HEK293 (cell line): Measurements from ENCODE around the gene CCDC43.

ENCODE experiments used
- CTCF ChIA-PET: fragments of 350-600 bp; formaldehyde crosslinking; extraction: SDS; loops from one replicate; lab custom pipeline; 2021; ENCODE audit warnings: antibody characterized with exemption; lab: Yijun Ruan, JAX
- POLR2A ChIA-PET: fragments of 300-600 bp; formaldehyde crosslinking; extraction: SDS; loops from one replicate; lab custom pipeline; 2020; ENCODE audit warnings: antibody characterized with exemption, inconsistent platforms; lab: Yijun Ruan, JAX
- H3K27ac ChIP-seq: fragments of 200-500 bp; sonication (Bioruptor generic); 2 replicates; pipeline ENCODE4 v1.5.1; 2014; ENCODE audit warnings: low read depth, low read length, control low read depth, inconsistent platforms; ENCODE audit errors: extremely low read depth
- H3K36me3 ChIP-seq, 2 experiments: fragments of 200-500 bp in 1 of 2; sonication (Bioruptor generic) in 1 of 2; 1 replicate in 1 of 2; 2 replicates in 1 of 2; pipeline ENCODE4 v1.5.1; 2014 to 2017; ENCODE audit warnings: inconsistent platforms in 2 of 2, low read length in 2 of 2; ENCODE audit not compliant: control insufficient read depth in 2 of 2, insufficient read depth in 1 of 2
- H3K4me1 ChIP-seq: fragments of 200-500 bp; sonication (Bioruptor generic); 2 replicates; pipeline ENCODE4 v1.5.1; 2014; ENCODE audit warnings: mild to moderate bottlenecking, low read length, inconsistent platforms; ENCODE audit not compliant: control insufficient read depth, insufficient read depth
- H3K4me3 ChIP-seq: 2 replicates; pipeline ENCODE4 v1.5.1; 2011; ENCODE audit warnings: low read depth, mild to moderate bottlenecking, control low read depth, low read length, moderate library complexity
- H3K9me3 ChIP-seq: fragments of 200-500 bp; sonication (Bioruptor generic); 2 replicates; pipeline ENCODE4 v1.5.1; 2014; ENCODE audit warnings: low read depth, low read length, inconsistent platforms; ENCODE audit not compliant: control insufficient read depth, insufficient read depth
- BCL11B ChIP-seq: fragments of 450-650 bp; formaldehyde crosslinking; IDR thresholded peaks from 2 replicates; pipeline ENCODE4 v1.5.1; 2016; ENCODE audit warnings: low read depth, missing biosample characterization, missing genetic modification characterization
- CTCF ChIP-seq: fragments of 450-650 bp; formaldehyde crosslinking; IDR thresholded peaks from 2 replicates; pipeline ENCODE4 v1.5.1; 2016; ENCODE audit warnings: missing biosample characterization, missing genetic modification characterization
- EGR2 ChIP-seq: fragments of 450-650 bp; formaldehyde crosslinking; IDR thresholded peaks from 2 replicates; pipeline ENCODE4 v1.5.1; 2016; ENCODE audit warnings: low read depth, missing biosample characterization, missing genetic modification characterization
- IKZF3 ChIP-seq: fragments of 450-650 bp; IDR thresholded peaks from 2 replicates; pipeline ENCODE4 v1.5.0; 2018; ENCODE audit warnings: missing biosample characterization, mild to moderate bottlenecking, missing genetic modification characterization, moderate library complexity
- KLF8 ChIP-seq: fragments of 450-650 bp; formaldehyde crosslinking; IDR thresholded peaks from 2 replicates; pipeline ENCODE4 v1.5.1; 2016; ENCODE audit warnings: missing biosample characterization, missing genetic modification characterization
- SCRT1 ChIP-seq: fragments of 450-650 bp; formaldehyde crosslinking; IDR thresholded peaks from 2 replicates; pipeline ENCODE4 v1.5.1; 2016; ENCODE audit warnings: missing biosample characterization, missing genetic modification characterization, borderline replicate concordance
- SCRT2 ChIP-seq: fragments of 450-650 bp; formaldehyde crosslinking; IDR thresholded peaks from 2 replicates; pipeline ENCODE4 v1.5.1; 2016; ENCODE audit warnings: missing biosample characterization, missing genetic modification characterization
- SP7 ChIP-seq: fragments of 450-650 bp; formaldehyde crosslinking; IDR thresholded peaks from 2 replicates; pipeline ENCODE4 v1.5.1; 2016; ENCODE audit warnings: missing biosample characterization, missing genetic modification characterization
- ZNF18 ChIP-seq: fragments of 450-650 bp; formaldehyde crosslinking; IDR thresholded peaks from 2 replicates; pipeline ENCODE4 v1.5.1; 2016; ENCODE audit warnings: missing biosample characterization, missing genetic modification characterization
- ZNF2 ChIP-seq: fragments of 450-650 bp; formaldehyde crosslinking; IDR thresholded peaks from 2 replicates; pipeline ENCODE4 v1.5.1; 2016; ENCODE audit warnings: missing biosample characterization, missing genetic modification characterization
- ZNF202 ChIP-seq: fragments of 450-650 bp; formaldehyde crosslinking; IDR thresholded peaks from 2 replicates; pipeline ENCODE4 v1.5.1; 2016; ENCODE audit warnings: missing biosample characterization, missing genetic modification characterization, borderline replicate concordance
- ZNF223 ChIP-seq: fragments of 450-650 bp; formaldehyde crosslinking; IDR thresholded peaks from 2 replicates; pipeline ENCODE4 v1.5.1; 2016; ENCODE audit warnings: missing biosample characterization, missing genetic modification characterization
- ZNF280D ChIP-seq: fragments of 450-650 bp; formaldehyde crosslinking; IDR thresholded peaks from 2 replicates; pipeline ENCODE4 v1.5.1; 2016; ENCODE audit warnings: missing biosample characterization, missing genetic modification characterization
- ZNF362 ChIP-seq: fragments of 450-650 bp; formaldehyde crosslinking; IDR thresholded peaks from 2 replicates; pipeline ENCODE4 v1.5.1; 2016; ENCODE audit warnings: missing biosample characterization, missing genetic modification characterization
- ZNF391 ChIP-seq: fragments of 450-650 bp; formaldehyde crosslinking; IDR thresholded peaks from 2 replicates; pipeline ENCODE4 v1.5.1; 2016; ENCODE audit warnings: low read depth, missing biosample characterization, missing genetic modification characterization, borderline replicate concordance
- ZNF394 ChIP-seq: fragments of 450-650 bp; formaldehyde crosslinking; IDR thresholded peaks from 2 replicates; pipeline ENCODE4 v1.5.1; 2016; ENCODE audit warnings: missing biosample characterization, missing genetic modification characterization, mild to moderate bottlenecking, moderate library complexity, borderline replicate concordance
- ZNF624 ChIP-seq: fragments of 450-650 bp; formaldehyde crosslinking; IDR thresholded peaks from 2 replicates; pipeline ENCODE4 v1.5.1; 2017; ENCODE audit warnings: missing biosample characterization, missing genetic modification characterization
- ZNF629 ChIP-seq: fragments of 450-650 bp; formaldehyde crosslinking; IDR thresholded peaks from 2 replicates; pipeline ENCODE4 v1.5.1; 2017; ENCODE audit warnings: missing biosample characterization, missing genetic modification characterization
- ZNF660 ChIP-seq: fragments of 450-650 bp; IDR thresholded peaks from 2 replicates; pipeline ENCODE4 v1.5.1; 2018; ENCODE audit warnings: missing biosample characterization, mild to moderate bottlenecking, missing genetic modification characterization
- ZNF776 ChIP-seq: fragments of 450-650 bp; formaldehyde crosslinking; IDR thresholded peaks from 2 replicates; pipeline ENCODE4 v1.5.0; 2017; ENCODE audit warnings: missing biosample characterization, missing genetic modification characterization, borderline replicate concordance

The CCDC43 gene

DNA sequence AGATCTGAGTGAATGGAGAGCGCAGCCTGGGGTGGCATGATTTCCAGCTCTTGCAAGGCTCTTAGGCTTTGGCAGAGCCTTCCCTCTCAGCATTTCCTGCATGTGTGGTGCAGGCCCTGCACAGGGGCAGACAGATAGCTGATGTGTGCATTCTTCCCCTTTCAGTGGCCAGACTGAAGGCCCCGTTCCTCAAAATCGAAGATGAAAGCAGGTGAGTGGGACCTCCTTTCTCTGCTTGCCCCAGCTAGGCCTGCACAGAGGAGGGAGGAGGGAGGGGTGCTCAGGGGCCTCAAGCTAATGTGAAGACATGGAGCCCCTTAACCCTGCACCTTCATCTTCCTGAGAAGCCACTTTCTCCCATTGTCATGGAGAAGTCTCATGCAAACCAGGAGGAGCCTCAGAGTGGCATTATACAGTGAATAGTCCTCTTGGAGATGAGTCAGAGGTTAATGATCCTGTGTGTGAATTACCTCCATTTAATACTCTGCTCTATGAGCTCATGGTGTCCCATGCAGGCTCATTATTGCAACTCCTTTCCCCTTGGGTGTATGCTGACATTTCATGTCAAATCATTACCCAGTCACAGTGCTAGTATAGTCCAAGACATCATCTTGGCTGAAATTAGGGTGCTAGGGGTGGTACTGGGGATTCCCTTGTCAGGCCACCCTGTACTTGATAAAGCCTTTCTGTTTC is 48.8 kb upstream of the CCDC43 start (continued):
- TF ChIP-seq ZNF394 (tag by site-specific recombination) (0 out of 2 replicates have a peak, but pooled peaks have one; percentile 27), ZNF660 (tag by site-specific recombination) (peak; percentile 36; the same call in 1 of the 2 replicates)

DNA sequence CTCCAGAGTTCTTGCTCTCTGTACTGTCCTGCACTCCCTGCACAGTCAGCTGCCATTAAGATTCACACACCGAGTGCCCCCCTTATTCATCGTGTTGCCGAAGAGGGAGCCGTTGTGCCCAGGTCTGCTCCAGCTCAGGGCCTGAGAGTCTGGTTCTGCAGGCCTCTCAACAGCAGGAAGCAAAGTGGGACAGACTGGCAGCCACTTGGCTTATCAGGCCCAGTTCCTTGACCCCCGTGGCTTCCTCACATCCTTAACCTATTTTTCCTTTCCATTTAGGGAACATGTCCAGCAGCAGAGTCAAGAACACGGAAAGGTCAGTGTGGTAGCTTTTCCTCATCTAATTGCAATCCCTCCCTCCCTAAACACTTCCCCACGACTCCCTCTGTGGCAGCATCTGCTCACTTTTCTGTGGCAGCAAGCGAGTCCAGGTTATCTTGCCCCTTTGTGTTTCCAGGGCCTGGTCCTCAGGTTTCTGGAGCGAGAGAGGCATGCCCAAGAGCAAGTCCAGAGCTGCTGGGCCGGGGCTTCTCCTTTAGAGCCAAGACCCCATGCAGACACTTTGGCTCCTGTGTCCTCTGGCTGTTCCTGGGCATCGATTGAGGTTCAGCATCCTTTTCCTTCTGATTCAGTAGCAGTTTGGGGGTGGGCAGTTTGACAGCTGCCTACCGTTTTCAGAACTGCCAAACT is 47.1 kb upstream of the CCDC43 start:
- POLR2A ChIA-PET: interaction anchor here (0.6 to 1.0 kb wide), 2 partner anchors 12 to 13 kb away, joined by 3 read pairs; no protein-coding TSS in a partner anchor
- CTCF ChIA-PET: interaction anchor here (0.6 to 1.4 kb wide), 7 partner anchors 13 to 977 kb away, joined by 3 to 5 read pairs (median 3); no protein-coding TSS in a partner anchor
- H3K4me1 ChIP-seq: no peaks in the 10 kb centered on the region
- H3K4me3 ChIP-seq: no peak overlapping the region
- peaks cover 16 to 88% of the 10 kb centered on the region in 2 experiments for H3K36me3 ChIP-seq
- no peaks in the 10 kb centered on the region for H3K9me3 ChIP-seq
- no peak overlapping the region for H3K27ac ChIP-seq
- TF ChIP-seq ZNF776 (tag by site-specific recombination): no peak
- TF ChIP-seq KLF8 (tag by site-specific recombination): no peak
- TF ChIP-seq SCRT1 (tag by site-specific recombination): no peak
- no peak for TF ChIP-seq EGR2 (tag by site-specific recombination)
- TF ChIP-seq ZNF362 (tag by site-specific recombination): no peak
- no peak for TF ChIP-seq ZNF223 (tag by site-specific recombination)
- no peak for TF ChIP-seq CTCF (tag by site-specific recombination)
- TF ChIP-seq SCRT2: no peak
- no peak for TF ChIP-seq ZNF629
- no peak for TF ChIP-seq ZNF2 (tag by site-specific recombination)
- TF ChIP-seq ZNF280D (tag by site-specific recombination): no peak
- TF ChIP-seq SP7: no peak
- TF ChIP-seq BCL11B (tag by site-specific recombination): no peak
- no peak for TF ChIP-seq ZNF18 (tag by site-specific recombination)
- no peak for TF ChIP-seq ZNF624 (tag by site-specific recombination)
- TF ChIP-seq ZNF391: no peak
- no peak for TF ChIP-seq IKZF3 (tag by site-specific recombination)
- no peak for TF ChIP-seq ZNF202 (tag by site-specific recombination)
- TF ChIP-seq, all 188 proteins: peak for 0
